Panc1 (cell line): ENCODE measurements around the gene KRT84. TPM values are rescaled to one million over a fixed set of nuclear protein-coding genes. Genes with fewer than 3 reads are reported as not detected.

ENCODE experiments used
- ATAC-seq: fragments of 200-7000 bp; cut with Tn5 transposase; 2 replicates; pipeline ENCODE4 v1.9.1; 2020; ENCODE audit warnings: mild to moderate bottlenecking, moderate library complexity
- BruUV-seq: library from RNA; stranded (reverse); fragments of 400-500 nt; replicated peaks from 2 replicates; lab custom pipeline; 2021; lab: Mats Ljungman, UMichigan
- CTCF ChIA-PET: fragments of 300-600 bp; sonication (Branson Sonifier 250); formaldehyde crosslinking; loops from one replicate; lab custom pipeline; 2022; ENCODE audit warnings: antibody characterized with exemption; lab: Charles Lee
- POLR2A ChIA-PET: fragments of 300-600 bp; sonication (Branson Sonifier 250); formaldehyde crosslinking; loops from one replicate; lab custom pipeline; 2022; ENCODE audit warnings: antibody characterized with exemption; lab: Charles Lee
- DNase-seq: peaks from one replicate; pipeline ENCODE4 v3.0.0-alpha.2; 2010; ENCODE audit warnings: low read depth, low spot score
- H3K27ac ChIP-seq: 2 replicates; pipeline ENCODE4 v1.5.1; 2011; ENCODE audit warnings: mild to moderate bottlenecking, low read length, inconsistent platforms
- H3K27me3 ChIP-seq: fragments of 200-500 bp; sonication (Bioruptor generic); 2 replicates; pipeline ENCODE4 v1.6.0; 2014; ENCODE audit warnings: low read length, inconsistent platforms; ENCODE audit not compliant: control insufficient read depth, insufficient read depth
- H3K36me3 ChIP-seq: fragments of 200-500 bp; sonication (Bioruptor generic); 2 replicates; pipeline ENCODE4 v1.5.1; 2014; ENCODE audit warnings: inconsistent platforms, mild to moderate bottlenecking, low read length, moderate library complexity; ENCODE audit not compliant: control insufficient read depth, insufficient read depth
- H3K4me1 ChIP-seq: 2 replicates; pipeline ENCODE4 v1.5.1; 2011; ENCODE audit warnings: inconsistent platforms, mild to moderate bottlenecking, low read length, moderate library complexity; ENCODE audit not compliant: control insufficient read depth, insufficient read depth
- H3K4me3 ChIP-seq, 2 experiments: 2 replicates each; pipeline ENCODE4 v1.5.1; 2011 to 2012; ENCODE audit warnings: low read depth in 2 of 2, low read length in 2 of 2, mild to moderate bottlenecking in 2 of 2, inconsistent platforms in 1 of 2, moderate library complexity in 1 of 2
- H3K9me3 ChIP-seq: fragments of 200-500 bp; sonication (Bioruptor generic); 2 replicates; pipeline ENCODE4 v1.5.1; 2014; ENCODE audit warnings: low read depth, mild to moderate bottlenecking, inconsistent platforms, low read length, moderate library complexity; ENCODE audit not compliant: control insufficient read depth, insufficient read depth
- CTCF ChIP-seq: fragments of 450-650 bp; IDR thresholded peaks from 2 replicates; pipeline ENCODE4 v1.5.1; 2017; ENCODE audit warnings: mild to moderate bottlenecking
- POLR2AphosphoS5 ChIP-seq: IDR thresholded peaks from 2 replicates; pipeline ENCODE4 v1.6.1; 2012; ENCODE audit warnings: mild to moderate bottlenecking, low read depth, low read length, moderate library complexity
- REST ChIP-seq, 2 experiments: IDR thresholded peaks; 2 replicates each; pipeline ENCODE4 v1.6.1; 2011 to 2012; ENCODE audit warnings: low read depth in 2 of 2, control low read depth in 1 of 2, low read length in 1 of 2, mild to moderate bottlenecking in 1 of 2, moderate library complexity in 1 of 2; ENCODE audit not compliant: insufficient read depth in 1 of 2
- SIN3A ChIP-seq: IDR thresholded peaks from 2 replicates; pipeline ENCODE4 v1.6.1; 2012; ENCODE audit warnings: low read depth, mild to moderate bottlenecking, low read length, moderate library complexity, borderline replicate concordance; ENCODE audit not compliant: insufficient read depth
- TCF7L2 ChIP-seq: IDR thresholded peaks from 2 replicates; pipeline ENCODE4 v1.6.1; 2011; ENCODE audit warnings: mild to moderate bottlenecking, low read depth, low read length, inconsistent platforms
- in situ Hi-C: cut with HindIII; loops from 2 replicates; pipeline ENCODE4 v1.10.0; 2016; ENCODE audit warnings: low sequenced_read_pairs, low pct_unique_long_range_greater_than_20kb
- intact Hi-C: fragments of 100-400 bp; cut with micrococcal nuclease; formaldehyde crosslinking; loops from one replicate; pipeline ENCODE4 v1.10.0; 2022; ENCODE audit not compliant: unreplicated experiment
- total RNA-seq: library from RNA; stranded (reverse); gene quantifications from one replicate; pipeline ENCODE4 v1.2.1, GENCODE V29; 2021; ENCODE audit not compliant: unreplicated experiment

KRT84 gene
- total RNA-seq, 1 experiment from 2014 or later: not detected

GRCh38 chr12:52400906-52401305 is 15.5 kb upstream of the KRT84 start:
- ATAC-seq (no peak), DNase-seq (no peak)
- BruUV-seq: no TSS peak
- H3K9me3 ChIP-seq: no peaks in the 10 kb centered on the region
- no peak for TF ChIP-seq REST (IDR thresholded peaks at IDR 0.05; ENCODE audit: insufficient read depth in 1 of 2, low read depth in 2 of 2, low read length in 1 of 2)
- TF ChIP-seq TCF7L2: no peak
- no peak for TF ChIP-seq SIN3A
- no peak for TF ChIP-seq POLR2AphosphoS5
- no peak for TF ChIP-seq CTCF
- CTCF ChIA-PET: no interaction called here
- H3K27me3 ChIP-seq: 0 out of 2 replicates have a peak, but pooled peaks cover 3% of the 10 kb centered on the region
- intact Hi-C loops: no loop called here
- H3K36me3 ChIP-seq: no peaks in the 10 kb centered on the region
- H3K4me1 ChIP-seq: no peaks in the 10 kb centered on the region
- POLR2A ChIA-PET: no interaction called here
- H3K4me3 ChIP-seq: no peak overlapping the region
- no peak overlapping the region for H3K27ac ChIP-seq
- in situ Hi-C loops: no loop called here

GRCh38 chr12:52399756-52400155 is 14.3 kb upstream of the KRT84 start:
- Histone ChIP-seq H3K4me1 (no peaks in the 10 kb centered on the region), H3K9me3 (no peaks in the 10 kb centered on the region), H3K4me3 (no peak overlapping the region), H3K27me3 (0 out of 2 replicates have a peak, but pooled peaks cover 3% of the 10 kb centered on the region), H3K36me3 (no peaks in the 10 kb centered on the region), H3K27ac (no peak overlapping the region)
- ChIA-PET POLR2A (no interaction called here), CTCF (no interaction called here)
- BruUV-seq: no TSS peak
- DNase-seq (no peak), ATAC-seq (no peak)
- TF ChIP-seq CTCF (no peak), REST (IDR thresholded peaks at IDR 0.05; ENCODE audit: insufficient read depth in 1 of 2, low read depth in 2 of 2, low read length in 1 of 2) (no peak), POLR2AphosphoS5 (no peak), TCF7L2 (no peak), SIN3A (no peak)
- intact Hi-C loops (no loop called here), in situ Hi-C loops (no loop called here)
